Measurements from ENCODE around the gene CRTC1.

GRCh38 chr19:18804139-18804601 lies 120.7 kb downstream of the CRTC1 start:
- TF ChIP-seq ARNTL (CRISPR knock-in tag; IDR thresholded peaks at IDR 0.05; ENCODE audit: borderline replicate concordance, low read depth), result no peak
- TF ChIP-seq ZFP3 (CRISPR knock-in tag; IDR thresholded peaks at IDR 0.05), result no peak
- TF ChIP-seq ZNF70 (CRISPR knock-in tag; IDR thresholded peaks at IDR 0.05), result no peak
- no peak for TF ChIP-seq TCF4 (CRISPR knock-in tag; IDR thresholded peaks at IDR 0.05; ENCODE audit: borderline replicate concordance)
- no peak for TF ChIP-seq ZNF565 (CRISPR knock-in tag; conservative IDR thresholded peaks at IDR 0.05; ENCODE audit: low read depth)

Data from SK-N-SH treated with all-trans-retinoic acid at 6 μM for 48 hours (cell line).